Sigmoid colon (tissue), 7 donors: ENCODE data around the gene RAB3D. TPM values are rescaled to one million over a fixed set of nuclear protein-coding genes. Genes with fewer than 3 reads are reported as not detected.
"Not testable (repeated sequence)": the region's sequence is repeated elsewhere in the genome, so short reads cannot be mapped to it uniquely, and the experiment has no call there.

Experiments used
- DNase-seq: peaks from one replicate; pipeline ENCODE4 v3.0.0-alpha.2; 2019
- H3K27ac ChIP-seq, 4 donors: fragments of 200-600 bp; sonication (generic); one replicate each; pipeline ENCODE4 v1.5.1; 2016 to 2019; ENCODE audit warnings: mild to moderate bottlenecking in 1 of 4
- H3K27me3 ChIP-seq, 3 donors: fragments of 200-600 bp; sonication (generic); one replicate each; pipeline ENCODE4 v1.5.1; 2019; ENCODE audit warnings: mild to moderate bottlenecking in 1 of 3
- H3K36me3 ChIP-seq, 4 donors: fragments of 200-600 bp; sonication (generic); one replicate each; pipeline ENCODE4 v1.5.1; 2016 to 2019
- H3K4me1 ChIP-seq, 4 donors: fragments of 200-600 bp; sonication (generic); one replicate each; pipeline ENCODE4 v1.5.1; 2017 to 2019
- H3K4me3 ChIP-seq, 4 donors: fragments of 200-600 bp; sonication (generic); one replicate each; pipeline ENCODE4 v1.5.1; 2017 to 2019; ENCODE audit warnings: mild to moderate bottlenecking in 2 of 4, moderate library complexity in 1 of 4
- H3K9me3 ChIP-seq, 4 donors: fragments of 200-600 bp in 3 of 4; sonication (generic) in 3 of 4; one replicate each; pipeline versions ENCODE4 v1.5.1 to v1.6.1; 2013 to 2019
- CTCF ChIP-seq, 4 experiments: fragments of 450-650 bp in 3 of 4; fragments of 200-600 bp in 1 of 4; IDR thresholded peaks; one replicate each; pipeline ENCODE4 v1.5.1; 2016 to 2019; ENCODE audit warnings: antibody characterized with exemption in 4 of 4, mild to moderate bottlenecking in 3 of 4, moderate library complexity in 2 of 4
- EP300 ChIP-seq, 4 donors: sonication (generic); formaldehyde crosslinking; IDR thresholded peaks; one replicate each; pipeline ENCODE4 v1.6.1; 2017; ENCODE audit warnings: antibody characterized with exemption in 4 of 4
- POLR2A ChIP-seq, 2 donors: fragments of 450-650 bp; IDR thresholded peaks; one replicate each; pipeline ENCODE4 v1.6.1; 2016; ENCODE audit warnings: antibody characterized with exemption in 2 of 2, mild to moderate bottlenecking in 2 of 2, moderate library complexity in 2 of 2
- POLR2AphosphoS5 ChIP-seq, 4 donors: sonication (generic); formaldehyde crosslinking; IDR thresholded peaks; one replicate each; pipeline ENCODE4 v1.6.1; 2017; ENCODE audit warnings: antibody characterized with exemption in 4 of 4
- WGBS, 2 donors: extraction: QIAGEN DNeasy Blood & Tissue Kit; methylation state at CpG; one replicate each; pipeline ENCODE4 v1.1.7; 2013; 5-methylcytosine and 5-hydroxymethylcytosine counted together
- intact Hi-C: fragments of 100-400 bp; cut with DNase I; formaldehyde crosslinking; loops from one replicate; pipeline ENCODE4 v1.15.1; 2023
- polyA plus RNA-seq, 3 donors: library from polyadenylated mRNA; stranded (reverse); fragments of 200-250 nt; gene quantifications; one replicate each; pipeline ENCODE4 v1.2.3, GENCODE V29; 2013
- total RNA-seq, 4 donors: library from RNA; depleted of rRNA; stranded (reverse); fragments of >200 nt; gene quantifications; one replicate each; pipeline ENCODE4 v1.1.0, GENCODE V29; 2016
- donor health status: healthy with polysubstance abuse.
- donor health status: Bipolar disorder and iron deficiency.
- donor health status: healthy.

Gene RAB3D
- total and polyA plus RNA-seq, 7 donors, result 6.6 to 27.7 (median 16.0) TPM

DNA sequence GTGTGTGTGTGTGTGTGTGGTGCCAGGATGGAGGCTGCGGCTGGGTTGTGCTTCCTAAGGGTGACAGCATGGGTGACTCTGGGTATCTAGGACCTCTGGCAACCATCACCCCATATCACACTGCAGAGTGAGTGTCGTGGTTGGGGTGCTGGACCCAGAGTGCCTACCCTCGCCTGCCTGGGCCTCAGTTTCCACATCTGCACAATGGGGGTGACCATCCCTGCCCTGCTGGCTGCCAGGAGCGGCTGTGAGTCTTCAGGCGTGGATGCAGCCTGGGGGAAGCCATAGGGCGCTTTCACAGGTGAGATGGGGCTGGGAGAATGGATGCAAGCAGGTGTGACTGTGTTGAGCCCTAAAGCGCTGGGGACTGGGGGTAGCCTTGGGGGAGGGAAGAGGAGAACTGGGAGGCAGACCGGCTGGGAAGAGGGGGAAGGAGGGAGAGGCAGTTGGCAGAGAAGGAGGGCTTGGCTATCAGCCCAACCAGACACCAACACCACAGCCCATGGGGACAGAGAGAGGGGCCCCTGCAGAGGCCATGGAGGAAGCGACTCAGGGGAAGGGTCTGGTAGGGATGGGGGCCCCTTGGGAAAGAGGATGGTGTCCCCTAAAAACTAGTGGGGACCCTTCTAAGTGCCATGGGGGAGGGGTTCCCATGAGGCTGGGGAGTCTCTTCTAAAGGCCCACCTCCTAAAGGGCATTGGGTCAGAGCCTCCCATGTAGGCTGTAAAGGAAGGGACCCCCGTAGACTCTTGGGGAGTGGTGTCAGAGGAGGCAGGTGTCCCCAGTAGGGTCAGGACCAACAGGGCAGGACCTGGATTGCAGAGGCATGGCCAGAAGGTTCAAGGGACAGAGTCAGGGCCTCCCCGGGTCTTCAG is 17.5 kb upstream of the RAB3D start:
- H3K27me3 ChIP-seq, result no peaks in the 10 kb centered on the region
- intact Hi-C loops, result no loop called here
- H3K36me3 ChIP-seq, result peaks cover 0 to 34% (median 8%) of the 10 kb centered on the region in 4 donors
- peak overlapping the region in 1 of 4 donors; percentile 87 for H3K27ac ChIP-seq
- no peaks in the 10 kb centered on the region for H3K9me3 ChIP-seq
- no peak overlapping the region for H3K4me3 ChIP-seq
- H3K4me1 ChIP-seq, result peaks cover 0 to 26% (median 20%) of the 10 kb centered on the region in 4 donors
- TF ChIP-seq POLR2AphosphoS5 (IDR thresholded peaks at IDR 0.05) (no peak), POLR2A (IDR thresholded peaks at IDR 0.05) (no peak), CTCF (IDR thresholded peaks at IDR 0.05) (no peak), EP300 (IDR thresholded peaks at IDR 0.05) (no peak)
- 77 to 81% methylated on average over 11 of the region's 11 CpGs for WGBS, 2 donors
- DNase-seq, result no peak

- Histone ChIP-seq H3K4me3 (peak overlapping the region; percentile 86 to 95 (median 88)), H3K27me3 (no peaks in the 10 kb centered on the region), H3K9me3 (no peaks in the 10 kb centered on the region), H3K36me3 (peaks cover 0 to 25% (median 8%) of the 10 kb centered on the region in 4 donors), H3K27ac (peak overlapping the region; percentile 83 to 87 (median 84)), H3K4me1 (peaks cover 0 to 26% (median 20%) of the 10 kb centered on the region in 4 donors)
- TF ChIP-seq POLR2AphosphoS5 (IDR thresholded peaks at IDR 0.05) (no peak), EP300 (IDR thresholded peaks at IDR 0.05) (no peak), POLR2A (IDR thresholded peaks at IDR 0.05) (no peak), CTCF (IDR thresholded peaks at IDR 0.05) (no peak)
- no peak for DNase-seq
- WGBS, 2 donors, result 80 to 86% methylated on average over 6 of the region's 6 CpGs
- intact Hi-C loops, result no loop called here
Observed at GRCh38 chr19:11356074-11356397, 16.6 kb upstream of the RAB3D start.

GRCh38 chr19:11355160-11356073 is 16.0 kb upstream of the RAB3D start, which contains the start of gene PLPPR2:
Gene PLPPR2 (plus strand): TSS chr19:11355432. CDS start chr19:11357674, 2,242 bp downstream.
- Histone ChIP-seq H3K4me1 (peaks cover 0 to 26% (median 20%) of the 10 kb centered on the region in 4 donors), H3K27me3 (no peaks in the 10 kb centered on the region), H3K9me3 (no peaks in the 10 kb centered on the region), H3K36me3 (peaks cover 0 to 19% (median 8%) of the 10 kb centered on the region in 4 donors), H3K4me3 (peak within 1 kb of the TSS; percentile 86 to 95 (median 88)), H3K27ac (peak within 1 kb of the TSS; percentile 83 to 87 (median 84))
- peak; percentile 97 for DNase-seq
- TF ChIP-seq EP300 (IDR thresholded peaks at IDR 0.05) (no peak), POLR2A (IDR thresholded peaks at IDR 0.05) (peak; percentile 22 to 54), CTCF (IDR thresholded peaks at IDR 0.05) (no peak), POLR2AphosphoS5 (IDR thresholded peaks at IDR 0.05) (peak; percentile 79 to 88 (median 85))
- intact Hi-C loops, result no loop called here
- WGBS, 2 donors, result 4 to 6% methylated on average over 62 of the region's 62 CpGs

- DNase-seq, H3K27me3 ChIP-seq, H3K27ac ChIP-seq, intact Hi-C loops, H3K9me3 ChIP-seq, H3K36me3 ChIP-seq, H3K4me3 ChIP-seq: not testable (repeated sequence)
- WGBS, 2 donors, result 95% methylated on average over 4 of the region's 4 CpGs
- H3K4me1 ChIP-seq, result peaks cover 0 to 26% (median 20%) of the 10 kb centered on the region in 4 donors
Observed at GRCh38 chr19:11354102-11354501, 14.6 kb upstream of the RAB3D start.

- Histone ChIP-seq H3K4me3 (no peak overlapping the region), H3K27ac (no peak overlapping the region), H3K27me3 (no peaks in the 10 kb centered on the region), H3K9me3 (no peaks in the 10 kb centered on the region), H3K36me3 (no peaks in the 10 kb centered on the region), H3K4me1 (peaks cover 0 to 23% (median 22%) of the 10 kb centered on the region in 4 donors)
- no peak for DNase-seq
- intact Hi-C loops, result no loop called here
- no peak for TF ChIP-seq CTCF (IDR thresholded peaks at IDR 0.05)
- TF ChIP-seq POLR2A (IDR thresholded peaks at IDR 0.05), result no peak
- no peak for TF ChIP-seq EP300 (IDR thresholded peaks at IDR 0.05)
- no peak for TF ChIP-seq POLR2AphosphoS5 (IDR thresholded peaks at IDR 0.05)
- 92 to 95% methylated on average over 4 of the region's 4 CpGs for WGBS, 2 donors
Observed at GRCh38 chr19:11349171-11349570, 9.7 kb upstream of the RAB3D start.
